ENCODE data around the gene PTPRT.

PTPRT gene

DNA sequence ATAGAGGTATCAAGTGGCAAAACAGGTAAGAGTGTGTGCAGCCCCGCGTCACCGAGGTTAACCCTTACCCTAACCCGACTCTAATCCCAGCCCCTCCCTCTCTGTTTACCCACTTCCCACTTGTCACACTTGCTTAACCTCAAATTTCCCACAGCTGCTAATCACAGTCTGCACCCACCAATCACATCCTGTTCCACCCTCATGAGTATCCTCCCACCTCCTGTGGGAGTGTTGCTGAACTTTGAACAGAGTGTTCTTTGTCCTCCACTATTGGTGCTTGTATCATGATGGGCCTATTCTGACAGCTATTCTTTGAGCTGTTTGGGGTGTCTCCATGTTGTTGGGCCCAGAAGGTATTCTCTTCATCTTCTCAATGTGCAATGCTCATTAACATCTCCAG is 487.8 kb downstream of the PTPRT start:
- DNase-seq: no peak

DNA sequence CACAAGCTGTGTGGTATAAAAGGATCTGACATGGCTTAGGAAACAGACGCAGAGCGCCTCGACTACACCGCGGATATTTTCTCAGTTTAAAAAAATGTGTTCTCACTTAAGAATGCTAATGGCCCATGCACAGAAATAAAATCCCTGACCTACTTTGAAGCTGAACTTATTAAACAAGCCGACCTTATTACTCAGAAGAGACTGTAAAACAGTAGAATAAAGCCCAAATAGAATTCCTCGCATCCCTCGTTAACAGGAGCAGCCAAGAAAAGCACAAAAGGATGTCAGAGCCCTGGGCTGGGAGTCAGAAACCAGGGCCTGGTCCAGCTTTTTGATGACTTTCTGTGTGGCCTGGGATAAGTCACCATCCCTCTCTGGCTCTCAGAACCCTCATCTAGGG is 489.3 kb downstream of the PTPRT start:
- DNase-seq: no peak

DNA sequence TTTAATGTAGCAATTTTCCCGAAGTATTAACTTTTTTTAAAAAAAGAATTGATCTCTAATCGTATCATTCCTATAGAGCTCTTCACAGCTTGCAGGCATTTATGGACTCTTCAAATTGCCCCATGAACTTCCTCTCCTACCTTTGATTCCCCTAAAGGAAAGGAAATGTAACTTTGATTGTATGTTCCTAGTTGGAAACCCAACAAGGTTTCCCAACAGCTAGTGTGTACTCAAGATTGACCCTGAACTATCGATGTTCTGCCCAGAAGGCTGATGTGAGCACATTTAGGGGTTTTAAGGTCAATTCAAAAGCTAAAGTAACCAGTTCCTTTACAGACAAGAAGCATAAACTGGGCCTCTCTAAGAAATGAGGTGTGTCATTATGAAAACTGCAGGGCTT is 491.7 kb downstream of the PTPRT start:
- no peak for DNase-seq

DNA sequence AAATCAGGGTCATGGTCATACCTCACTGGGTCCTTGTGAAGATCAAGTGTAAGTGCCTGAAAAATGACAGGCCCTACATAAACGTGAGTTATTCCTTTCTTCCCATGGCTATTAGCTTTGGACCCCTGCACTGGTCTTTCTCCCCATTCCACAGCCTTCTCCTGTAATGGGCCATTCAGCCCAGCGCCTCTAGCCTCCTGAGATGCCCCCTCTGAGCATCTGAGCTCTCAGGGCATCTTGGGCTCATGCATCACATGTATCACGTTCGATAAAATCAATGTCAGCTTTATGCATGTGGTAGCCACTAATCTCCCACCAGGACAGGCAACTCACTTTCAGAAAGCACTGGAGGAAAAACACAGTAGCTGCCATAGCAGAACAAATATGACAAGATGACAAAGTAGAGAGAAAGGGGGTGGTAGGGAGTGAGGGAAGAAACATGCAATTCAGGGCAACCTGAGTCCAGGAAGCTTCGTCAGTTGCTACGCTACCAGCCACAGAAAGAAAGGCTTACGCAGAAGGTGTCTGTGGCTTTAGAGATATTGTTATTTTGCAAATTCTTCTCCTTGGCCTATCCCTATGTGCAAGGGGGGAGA is 498.8 kb downstream of the PTPRT start:
- no peak for DNase-seq

DNA sequence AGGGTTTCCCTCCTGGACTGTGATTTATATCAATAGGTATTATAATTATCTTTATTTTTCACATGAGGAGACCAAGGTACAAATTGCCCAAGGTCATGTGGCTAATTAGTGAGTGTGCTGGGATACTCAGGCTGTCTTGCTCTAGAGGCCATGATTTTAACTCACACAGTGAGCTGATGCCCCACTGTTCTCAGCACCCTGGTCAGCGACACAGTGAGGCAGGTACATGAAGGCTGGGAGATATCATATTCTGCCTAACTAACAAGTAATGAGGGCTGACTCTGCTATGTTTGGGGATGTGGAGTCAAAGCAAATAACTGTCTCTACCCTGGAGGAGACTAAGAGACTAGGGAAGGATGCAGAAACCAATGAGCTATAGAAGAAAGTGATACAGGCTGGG is 501.1 kb downstream of the PTPRT start:
- DNase-seq: no peak

DNA sequence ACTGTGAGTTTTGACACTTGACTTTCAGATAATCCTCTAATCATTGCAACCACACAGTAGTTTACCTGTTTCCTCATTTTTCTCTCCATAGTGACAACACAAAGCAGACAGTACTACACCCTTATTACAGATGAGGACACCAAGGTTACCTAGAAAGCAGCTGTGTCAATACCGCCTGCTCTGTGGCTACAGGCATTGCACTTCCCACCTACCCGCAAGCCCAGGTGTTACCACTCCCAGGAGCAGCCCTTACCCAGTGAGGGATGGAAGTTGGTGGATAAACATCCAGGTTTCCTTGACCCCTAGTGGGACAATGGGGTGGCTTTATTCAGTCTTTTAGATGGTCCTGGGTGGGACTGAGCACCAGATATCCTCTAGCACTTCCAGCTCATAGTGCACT is 503.6 kb downstream of the PTPRT start:
- DNase-seq: no peak

DNA sequence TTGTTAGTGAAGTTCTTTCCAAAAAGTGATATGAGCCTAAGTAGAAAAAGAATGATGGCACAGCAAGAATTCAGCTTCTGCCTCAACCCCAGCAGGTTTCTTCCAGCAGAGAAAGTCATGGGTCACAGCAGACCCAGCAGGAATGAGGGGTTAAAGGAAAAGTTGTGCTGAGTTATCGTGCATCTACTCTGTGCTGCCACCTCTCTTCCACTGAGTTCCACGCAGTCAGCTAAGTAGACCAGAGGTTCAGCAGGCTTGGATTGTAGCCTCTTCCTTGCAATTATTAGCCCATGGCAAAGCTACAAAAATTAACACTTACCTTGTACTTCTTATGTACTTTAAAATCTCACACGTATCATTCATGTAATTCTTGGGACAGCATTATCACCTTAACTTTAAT is 510.8 kb downstream of the PTPRT start:
- no peak for DNase-seq

DNA sequence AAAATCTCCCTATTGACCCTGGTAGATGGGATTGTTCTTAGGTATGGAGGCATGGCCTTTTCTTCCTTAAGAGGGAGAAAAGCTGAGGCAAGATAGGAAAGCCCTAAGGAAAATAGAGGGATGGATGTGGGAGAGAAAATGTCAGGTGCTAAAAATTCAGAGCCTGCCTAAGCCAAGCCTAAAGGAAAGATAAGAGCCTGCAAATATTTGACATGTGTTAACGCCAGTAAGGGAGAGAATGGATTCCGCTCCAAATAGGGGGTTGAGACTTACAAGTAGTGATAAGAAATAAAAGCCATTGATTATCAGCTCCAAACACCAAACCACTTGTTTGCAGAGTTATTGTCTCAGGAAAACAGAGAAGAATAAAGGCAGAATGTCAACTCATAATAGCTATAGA is 533.6 kb downstream of the PTPRT start:
- no peak for DNase-seq

DNA sequence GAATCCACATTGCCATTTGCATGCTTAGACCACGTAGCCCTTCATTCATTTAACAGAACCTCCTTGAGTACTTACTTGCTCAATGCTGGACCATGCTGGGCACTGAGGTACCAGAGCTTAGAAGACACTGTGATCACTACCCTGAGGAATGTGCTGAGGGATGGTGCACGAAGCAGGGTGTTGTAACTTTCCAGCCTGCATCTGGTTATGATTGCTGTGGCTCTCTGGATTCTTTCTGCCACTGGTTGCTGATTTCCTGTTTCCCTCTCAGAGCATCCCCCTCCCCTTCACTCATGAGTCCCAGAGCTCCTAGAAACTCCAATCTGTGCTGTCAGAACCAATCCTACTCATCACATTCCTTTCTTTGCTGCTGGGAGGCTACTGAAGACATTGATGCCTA is 537.4 kb downstream of the PTPRT start:
- no peak for DNase-seq

DNA sequence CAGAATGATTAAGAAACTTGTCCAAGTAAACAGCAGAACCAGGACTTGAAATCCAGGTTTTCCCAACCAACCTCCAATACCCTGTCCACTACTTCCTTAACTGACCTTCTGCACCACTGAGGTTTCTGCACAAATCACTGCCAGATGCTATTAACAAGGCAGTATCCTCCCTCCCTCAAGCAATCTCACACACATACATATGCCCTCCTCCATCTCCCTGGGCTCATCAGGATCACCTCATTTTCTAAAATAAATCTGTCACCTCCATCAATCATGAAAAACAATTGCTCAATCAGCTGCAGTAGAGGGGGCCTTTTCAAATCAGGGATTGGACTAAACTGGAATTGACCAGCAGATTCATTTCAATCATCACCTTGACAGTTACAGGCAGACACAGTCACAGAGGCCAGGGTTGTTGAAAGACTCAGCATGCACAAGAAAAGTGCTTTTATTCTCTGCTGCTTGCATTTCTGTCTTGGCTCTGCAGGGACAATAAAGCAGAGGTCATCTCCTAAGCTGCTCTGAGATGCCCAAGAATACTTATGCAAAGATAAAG is 539.4 kb downstream of the PTPRT start:
- DNase-seq: no peak

DNA sequence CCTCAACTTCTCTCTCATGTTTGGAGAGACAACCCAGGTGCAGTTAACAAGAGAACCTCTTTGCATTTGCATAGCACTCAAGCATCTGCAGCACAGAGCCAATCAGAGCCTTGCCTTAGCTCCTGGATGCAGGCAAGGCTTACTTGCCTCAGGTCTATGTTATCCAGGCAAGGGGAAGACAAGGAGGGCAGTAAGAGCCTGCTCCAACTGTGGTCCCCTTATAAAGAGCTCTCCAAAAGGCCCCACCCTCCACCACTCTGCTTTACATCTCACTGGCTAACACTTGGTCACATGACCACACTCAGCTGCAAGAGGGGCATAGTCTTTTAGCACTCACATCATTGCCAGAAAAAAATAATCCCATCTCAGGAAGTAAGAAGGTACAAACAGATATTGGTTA is 540.0 kb downstream of the PTPRT start:
- no peak for DNase-seq

DNA sequence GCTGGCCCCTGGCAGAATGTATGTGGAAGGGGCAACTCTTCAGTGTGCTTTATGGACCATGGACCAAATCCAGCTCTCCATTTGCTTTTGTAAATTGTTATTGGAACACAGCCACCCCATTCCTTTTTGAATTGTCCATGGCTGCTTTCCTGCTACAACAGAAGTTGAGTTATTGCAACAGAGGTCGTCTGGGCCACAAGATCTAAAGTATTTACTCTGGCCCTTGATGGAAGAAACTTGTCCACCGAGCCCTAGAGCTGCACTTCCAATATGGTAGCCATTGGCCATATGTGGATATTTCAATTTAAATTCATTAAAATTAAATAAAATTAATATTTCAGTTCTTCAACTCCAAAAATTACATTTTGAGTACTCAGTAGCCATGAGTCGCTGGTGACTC is 543.5 kb downstream of the PTPRT start:
- DNase-seq: no peak

DNA sequence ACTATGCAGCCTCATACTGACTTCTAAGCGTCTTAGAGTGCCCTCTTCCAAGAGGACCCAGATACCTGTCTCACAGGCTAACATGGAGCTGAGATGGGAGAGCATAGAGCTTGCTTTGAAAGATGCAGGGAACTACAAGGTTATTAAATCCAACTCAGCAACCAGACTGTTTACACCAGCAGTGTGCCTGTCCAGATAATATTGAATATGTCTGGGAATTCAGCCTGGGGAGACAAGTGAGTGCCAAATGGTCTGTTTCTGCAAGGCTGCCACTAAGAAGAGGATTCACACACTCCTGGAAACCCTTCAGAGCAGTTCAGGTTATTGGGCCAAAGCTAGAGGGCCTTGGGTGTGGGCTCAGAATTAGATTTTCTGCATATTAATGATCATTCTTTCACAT is 547.8 kb downstream of the PTPRT start:
- no peak for DNase-seq

DNA sequence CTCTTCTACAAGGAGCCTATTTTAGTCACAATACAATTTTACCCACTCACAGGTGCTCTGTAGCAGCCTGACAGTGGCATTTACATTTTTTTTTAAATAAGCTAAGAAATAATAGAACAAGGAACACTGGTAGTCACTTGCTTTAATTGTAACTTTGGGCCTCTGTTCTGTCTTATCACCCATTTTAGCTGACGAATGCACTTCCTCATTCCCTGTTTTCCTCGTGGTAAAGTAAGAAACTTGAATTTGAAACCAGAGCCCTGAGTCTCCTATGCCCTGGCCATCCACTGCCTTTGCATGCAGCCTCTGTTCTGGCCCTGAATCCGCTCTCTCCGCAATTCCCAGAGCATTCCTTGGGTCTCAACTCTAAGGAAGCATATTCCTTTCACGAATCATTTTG is 550.6 kb downstream of the PTPRT start:
- no peak for DNase-seq

DNA sequence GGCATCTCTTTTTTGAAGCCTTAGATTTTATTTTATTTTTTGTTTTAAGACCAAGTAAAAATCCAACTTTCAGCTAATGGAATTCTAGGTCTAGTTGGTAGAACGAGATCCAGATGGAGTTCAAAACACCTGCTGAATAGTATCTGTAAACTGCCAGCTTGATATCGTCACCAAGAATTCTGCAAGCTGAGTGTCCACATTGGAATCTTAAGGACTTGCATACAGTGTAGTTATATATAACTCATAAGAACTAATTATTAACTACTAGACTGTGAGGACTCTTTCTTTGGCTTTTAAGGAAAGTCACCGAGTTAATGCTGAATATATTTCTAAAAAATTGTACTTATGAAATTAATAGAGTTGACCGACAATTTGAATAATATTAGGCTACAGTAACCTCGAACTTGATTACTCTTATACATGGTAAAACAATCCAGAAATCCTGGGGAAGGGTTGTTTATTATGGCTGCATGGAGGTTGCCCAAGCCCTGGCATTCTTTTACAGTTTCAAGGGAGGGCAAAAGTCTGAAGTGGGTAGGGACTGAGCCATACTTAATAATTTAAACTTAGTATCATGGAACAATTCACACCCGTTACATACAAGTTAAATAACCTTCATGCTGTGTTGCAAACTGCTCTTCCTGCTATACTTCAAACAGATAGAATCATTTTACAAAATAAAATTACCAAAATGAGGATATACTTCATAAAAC is 553.9 kb downstream of the PTPRT start:
- no peak for DNase-seq

DNA sequence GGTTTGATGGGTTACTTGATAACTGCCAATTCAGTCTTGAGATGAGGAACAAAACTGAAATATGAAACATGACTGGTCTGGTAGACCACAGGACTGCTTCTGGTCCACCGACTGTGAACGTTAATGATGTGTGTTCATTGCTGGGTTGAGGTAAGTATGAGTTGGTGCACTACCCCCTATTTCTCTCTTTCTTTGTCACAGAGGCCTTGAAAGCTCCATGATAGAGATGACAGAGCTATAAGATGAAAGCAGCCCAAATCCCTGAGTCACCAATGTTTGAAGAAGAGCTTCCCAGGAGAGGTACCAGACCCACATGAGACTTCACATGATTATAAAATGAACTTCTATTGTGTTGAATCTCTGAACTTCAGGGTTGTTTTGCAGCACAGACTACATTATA is 555.5 kb downstream of the PTPRT start:
- no peak for DNase-seq

DNA sequence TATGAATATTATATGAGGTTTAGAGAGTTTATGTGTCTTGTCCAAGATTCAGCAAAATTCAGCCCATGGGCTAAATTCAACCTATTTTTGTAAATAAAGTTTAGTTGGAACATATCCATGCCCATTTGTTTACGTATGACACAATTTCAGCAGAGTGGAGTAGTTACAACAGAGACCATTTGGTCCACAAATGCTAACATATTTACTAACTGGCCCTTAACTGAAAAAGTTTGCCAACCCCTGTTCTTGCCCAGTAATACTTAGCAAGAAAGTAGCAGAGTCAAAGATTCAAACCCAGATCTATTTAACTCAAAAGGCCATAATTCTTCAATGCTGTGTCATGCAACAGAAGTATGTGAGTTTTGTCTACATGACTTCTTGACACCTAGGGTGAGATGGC is 561.0 kb downstream of the PTPRT start:
- DNase-seq: no peak

DNA sequence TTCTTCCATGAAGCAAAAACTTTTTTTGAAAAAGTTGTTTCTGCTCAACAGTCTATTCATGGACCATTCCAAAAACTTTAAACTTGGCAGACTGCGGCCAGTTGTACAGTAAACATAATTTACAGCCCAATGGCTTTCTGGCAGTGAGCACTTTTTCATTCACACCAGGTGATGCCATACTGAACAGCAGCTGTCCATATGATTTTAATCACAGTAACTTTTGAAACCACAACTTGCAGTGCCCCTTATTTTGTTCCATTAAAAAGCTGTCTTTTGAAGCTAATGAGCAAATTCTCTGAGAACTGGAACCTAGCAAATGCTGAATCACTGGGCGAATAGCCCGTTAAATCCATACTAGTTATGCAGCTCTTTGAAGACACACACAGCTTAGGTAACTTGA is 576.6 kb downstream of the PTPRT start:
- no peak for DNase-seq

DNA sequence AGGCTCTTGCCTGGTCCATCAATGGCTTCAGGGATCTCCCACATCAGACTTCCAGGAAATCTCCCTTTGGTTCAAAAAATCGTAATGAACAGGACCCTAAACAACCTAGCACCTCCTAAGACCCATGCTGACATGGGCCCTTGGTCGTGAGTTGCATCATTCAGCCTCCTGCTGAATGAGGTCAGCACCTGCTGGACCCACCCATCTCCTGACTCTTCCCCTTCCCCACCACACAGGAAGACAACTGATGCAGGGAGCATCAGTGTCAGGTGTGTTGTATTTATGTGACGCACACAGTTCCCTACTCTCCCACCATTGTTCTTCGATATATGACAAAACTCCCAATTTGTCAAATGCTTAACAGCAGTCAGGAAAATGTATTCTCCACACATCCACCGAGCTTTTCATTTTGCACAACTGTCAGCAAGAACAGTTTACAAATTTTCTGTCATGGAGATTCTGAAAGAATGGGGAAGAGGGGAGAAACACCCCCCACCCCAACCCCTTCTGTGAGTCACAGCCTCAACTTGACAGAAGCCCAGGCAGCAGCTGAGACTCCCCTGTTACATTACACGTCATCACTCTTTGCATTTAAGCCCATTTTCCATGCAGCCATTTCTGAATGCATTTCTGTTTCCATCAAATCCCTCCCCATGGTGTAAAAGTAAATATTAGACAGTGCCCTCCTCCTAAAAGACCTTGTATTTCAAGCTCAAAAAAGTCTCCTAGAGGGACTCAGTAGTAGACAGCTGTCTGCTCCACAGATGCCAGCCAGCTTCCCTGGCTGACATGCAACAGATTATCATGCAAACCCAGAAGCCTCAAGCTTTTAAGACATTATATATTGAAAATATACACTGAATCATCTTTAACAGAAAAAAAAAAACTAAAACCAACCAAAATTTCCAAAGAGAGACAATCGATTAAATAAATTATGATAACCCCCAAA is 577.5 kb downstream of the PTPRT start:
- DNase-seq: no peak

DNA sequence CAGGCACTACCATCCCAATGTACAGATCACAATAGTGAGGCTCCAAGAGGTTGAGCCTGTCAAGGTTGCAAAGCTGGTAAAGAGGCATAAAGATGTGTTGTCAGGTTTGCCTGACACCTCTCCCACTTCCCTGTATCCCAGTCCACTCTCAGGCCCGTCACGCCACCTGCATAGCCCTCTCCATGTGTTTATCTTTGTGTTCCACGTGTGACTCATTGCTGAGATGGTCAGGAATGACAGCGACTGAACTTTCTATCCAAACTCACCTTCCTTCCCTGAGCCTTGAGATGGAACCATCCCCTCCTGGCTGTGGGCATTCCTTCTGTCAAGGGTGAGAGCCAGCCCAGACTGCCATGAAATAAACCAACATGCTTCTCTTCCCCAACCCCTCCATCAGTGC is 578.3 kb downstream of the PTPRT start:
- no peak for DNase-seq

DNA sequence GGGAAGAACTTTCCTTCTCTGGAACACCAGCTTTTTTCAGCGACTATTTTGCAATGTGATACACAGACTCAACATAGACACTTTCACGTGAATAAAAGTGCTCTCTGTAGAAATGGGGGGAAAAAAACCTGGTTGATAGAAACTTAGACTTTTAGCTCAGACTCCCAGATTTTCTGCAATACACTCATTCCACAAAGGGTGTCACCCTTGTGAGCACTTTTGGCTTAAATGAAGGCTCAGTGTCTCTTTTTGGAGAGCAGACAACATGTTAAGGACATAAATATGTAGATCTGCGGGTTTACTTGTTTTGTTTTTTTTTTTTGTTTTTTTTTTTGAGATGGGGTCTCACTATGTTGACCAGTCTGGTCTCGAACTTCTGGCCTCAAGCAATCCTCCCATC is 579.6 kb downstream of the PTPRT start:
- no peak for DNase-seq

DNA sequence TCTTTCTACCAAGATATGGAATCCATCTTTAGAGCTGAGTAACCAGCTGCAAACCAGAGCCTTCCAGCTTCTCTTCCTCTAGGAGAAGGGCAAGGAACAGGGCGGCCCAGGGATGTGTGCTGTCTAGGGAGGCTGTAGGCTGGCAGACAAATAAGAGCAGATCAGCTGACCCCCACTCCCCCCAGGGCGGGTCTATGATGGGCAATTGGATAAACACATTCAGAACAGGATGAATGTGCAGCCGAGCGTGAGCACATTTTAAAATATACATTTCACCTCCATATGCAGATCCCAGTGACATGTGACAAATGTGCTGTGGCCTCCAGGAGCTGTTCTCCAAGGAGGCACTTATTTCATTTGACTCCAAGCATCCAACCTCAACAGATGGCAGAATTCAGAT is 580.1 kb downstream of the PTPRT start:
- DNase-seq: no peak
